DOHH2 (cell line): ENCODE data around the gene STX1B.

Experiments used
- CTCF ChIP-seq: fragments of 200-600 bp; sonication (generic); IDR thresholded peaks from one replicate; pipeline ENCODE4 v1.5.1; 2014; ENCODE audit warnings: antibody characterized with exemption, mild to moderate bottlenecking, low read depth, low read length; ENCODE audit not compliant: poor library complexity, severe bottlenecking
- EZH2phosphoT487 ChIP-seq: fragments of 200-600 bp; sonication (generic); IDR thresholded peaks from 2 replicates; pipeline ENCODE4 v1.6.1; 2017; ENCODE audit warnings: borderline replicate concordance, mild to moderate bottlenecking, antibody characterized with exemption, low read length, moderate library complexity, mixed read lengths

- TF ChIP-seq CTCF (no peak), EZH2phosphoT487 (no peak)
Observed at GRCh38 chr16:30950516-30951065, 59.8 kb downstream of the STX1B start.
